ENCODE measurements around the gene WBP11.

DNA sequence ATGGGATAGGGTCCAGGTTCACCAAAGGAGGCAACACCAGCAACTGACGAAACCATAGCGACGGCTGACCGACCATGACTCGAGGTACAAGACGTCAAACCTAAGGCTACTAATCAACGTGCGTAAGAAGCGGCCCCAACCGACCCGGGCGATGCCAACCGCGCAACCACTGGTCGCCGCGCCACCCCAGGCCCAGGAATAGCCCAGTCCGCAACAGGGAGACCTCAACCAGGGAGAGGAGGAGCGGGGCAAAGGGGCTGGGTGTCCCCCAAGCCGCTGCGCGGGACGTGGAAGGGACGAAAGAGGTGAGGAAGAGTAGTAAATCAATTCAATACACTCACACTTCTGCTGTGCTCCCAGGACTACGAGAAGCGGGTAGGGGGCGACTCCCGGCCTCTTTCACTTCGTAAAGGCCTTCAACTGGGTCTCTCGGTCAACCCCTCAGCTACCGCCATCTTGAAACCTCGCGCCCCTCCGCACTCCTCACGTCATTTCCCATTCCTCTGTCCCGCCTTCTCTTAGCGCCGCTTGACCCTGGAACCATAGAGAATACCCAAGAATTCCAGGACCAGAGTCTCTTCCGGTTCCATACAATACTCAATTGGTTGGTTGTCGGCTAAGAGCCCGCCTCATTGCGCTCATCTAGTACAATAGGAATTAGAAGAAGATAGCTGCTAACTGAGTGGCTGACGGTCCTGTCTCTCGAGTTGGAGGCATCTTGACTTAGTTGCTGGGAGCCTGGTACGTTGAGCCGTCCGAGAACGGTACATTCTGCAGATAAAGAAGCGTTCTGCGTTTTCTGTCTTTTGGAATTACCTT is at the start of gene WBP11, which contains the start of gene C12orf60:
- TF ChIP-seq, protein P1, sequence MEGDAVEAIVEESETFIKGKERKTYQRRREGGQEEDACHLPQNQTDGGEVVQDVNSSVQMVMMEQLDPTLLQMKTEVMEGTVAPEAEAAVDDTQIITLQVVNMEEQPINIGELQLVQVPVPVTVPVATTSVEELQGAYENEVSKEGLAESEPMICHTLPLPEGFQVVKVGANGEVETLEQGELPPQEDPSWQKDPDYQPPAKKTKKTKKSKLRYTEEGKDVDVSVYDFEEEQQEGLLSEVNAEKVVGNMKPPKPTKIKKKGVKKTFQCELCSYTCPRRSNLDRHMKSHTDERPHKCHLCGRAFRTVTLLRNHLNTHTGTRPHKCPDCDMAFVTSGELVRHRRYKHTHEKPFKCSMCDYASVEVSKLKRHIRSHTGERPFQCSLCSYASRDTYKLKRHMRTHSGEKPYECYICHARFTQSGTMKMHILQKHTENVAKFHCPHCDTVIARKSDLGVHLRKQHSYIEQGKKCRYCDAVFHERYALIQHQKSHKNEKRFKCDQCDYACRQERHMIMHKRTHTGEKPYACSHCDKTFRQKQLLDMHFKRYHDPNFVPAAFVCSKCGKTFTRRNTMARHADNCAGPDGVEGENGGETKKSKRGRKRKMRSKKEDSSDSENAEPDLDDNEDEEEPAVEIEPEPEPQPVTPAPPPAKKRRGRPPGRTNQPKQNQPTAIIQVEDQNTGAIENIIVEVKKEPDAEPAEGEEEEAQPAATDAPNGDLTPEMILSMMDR (conservative IDR thresholded peaks at IDR 0.05; ENCODE audit: low read depth, low read length), result no peak
- no peak for TF ChIP-seq EZH2 (IDR thresholded peaks at IDR 0.05; ENCODE audit: borderline replicate concordance, low read depth, low read length, poor library complexity, severe bottlenecking)
